Measurements from ENCODE around the gene CFTR. TPM values are rescaled to one million over a fixed set of nuclear protein-coding genes. Genes with fewer than 3 reads are reported as not detected.

CFTR gene
- total RNA-seq, 1 experiment from 2014 or later: 0.31 TPM

DNA sequence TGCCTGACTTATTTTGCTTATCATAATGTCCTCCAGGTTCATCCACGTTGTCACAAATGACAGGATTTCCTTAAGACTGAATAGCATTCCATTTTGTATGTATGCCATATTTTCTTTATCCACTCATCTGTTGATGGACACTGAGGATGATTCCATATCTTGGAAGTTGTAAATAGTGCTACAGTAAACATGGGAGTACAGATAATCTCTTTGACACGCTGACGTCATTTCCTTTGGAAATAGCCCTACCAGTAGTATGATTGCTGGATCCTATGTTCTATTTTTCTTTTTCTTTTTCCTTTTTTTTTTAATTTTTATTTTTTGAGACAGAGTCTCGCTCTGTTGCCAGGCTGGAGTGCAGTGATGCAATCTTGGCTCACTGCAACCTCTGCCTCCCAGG lies 225.8 kb downstream of the CFTR start:
- H3K36me3 ChIP-seq (ENCODE audit: control insufficient read depth, insufficient read depth, low read length): no peaks in the 10 kb centered on the region
- no peak for TF ChIP-seq SIN3A (IDR thresholded peaks at IDR 0.05; ENCODE audit: borderline replicate concordance, insufficient read depth, low read depth, low read length)
- no peak for TF ChIP-seq POLR2AphosphoS5 (IDR thresholded peaks at IDR 0.05; ENCODE audit: low read depth, low read length)
- TF ChIP-seq, protein P1, sequence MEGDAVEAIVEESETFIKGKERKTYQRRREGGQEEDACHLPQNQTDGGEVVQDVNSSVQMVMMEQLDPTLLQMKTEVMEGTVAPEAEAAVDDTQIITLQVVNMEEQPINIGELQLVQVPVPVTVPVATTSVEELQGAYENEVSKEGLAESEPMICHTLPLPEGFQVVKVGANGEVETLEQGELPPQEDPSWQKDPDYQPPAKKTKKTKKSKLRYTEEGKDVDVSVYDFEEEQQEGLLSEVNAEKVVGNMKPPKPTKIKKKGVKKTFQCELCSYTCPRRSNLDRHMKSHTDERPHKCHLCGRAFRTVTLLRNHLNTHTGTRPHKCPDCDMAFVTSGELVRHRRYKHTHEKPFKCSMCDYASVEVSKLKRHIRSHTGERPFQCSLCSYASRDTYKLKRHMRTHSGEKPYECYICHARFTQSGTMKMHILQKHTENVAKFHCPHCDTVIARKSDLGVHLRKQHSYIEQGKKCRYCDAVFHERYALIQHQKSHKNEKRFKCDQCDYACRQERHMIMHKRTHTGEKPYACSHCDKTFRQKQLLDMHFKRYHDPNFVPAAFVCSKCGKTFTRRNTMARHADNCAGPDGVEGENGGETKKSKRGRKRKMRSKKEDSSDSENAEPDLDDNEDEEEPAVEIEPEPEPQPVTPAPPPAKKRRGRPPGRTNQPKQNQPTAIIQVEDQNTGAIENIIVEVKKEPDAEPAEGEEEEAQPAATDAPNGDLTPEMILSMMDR (IDR thresholded peaks at IDR 0.05): no peak
- no peak for TF ChIP-seq TCF7L2 (IDR thresholded peaks at IDR 0.05; ENCODE audit: low read depth, low read length)
- TF ChIP-seq, protein P2, sequence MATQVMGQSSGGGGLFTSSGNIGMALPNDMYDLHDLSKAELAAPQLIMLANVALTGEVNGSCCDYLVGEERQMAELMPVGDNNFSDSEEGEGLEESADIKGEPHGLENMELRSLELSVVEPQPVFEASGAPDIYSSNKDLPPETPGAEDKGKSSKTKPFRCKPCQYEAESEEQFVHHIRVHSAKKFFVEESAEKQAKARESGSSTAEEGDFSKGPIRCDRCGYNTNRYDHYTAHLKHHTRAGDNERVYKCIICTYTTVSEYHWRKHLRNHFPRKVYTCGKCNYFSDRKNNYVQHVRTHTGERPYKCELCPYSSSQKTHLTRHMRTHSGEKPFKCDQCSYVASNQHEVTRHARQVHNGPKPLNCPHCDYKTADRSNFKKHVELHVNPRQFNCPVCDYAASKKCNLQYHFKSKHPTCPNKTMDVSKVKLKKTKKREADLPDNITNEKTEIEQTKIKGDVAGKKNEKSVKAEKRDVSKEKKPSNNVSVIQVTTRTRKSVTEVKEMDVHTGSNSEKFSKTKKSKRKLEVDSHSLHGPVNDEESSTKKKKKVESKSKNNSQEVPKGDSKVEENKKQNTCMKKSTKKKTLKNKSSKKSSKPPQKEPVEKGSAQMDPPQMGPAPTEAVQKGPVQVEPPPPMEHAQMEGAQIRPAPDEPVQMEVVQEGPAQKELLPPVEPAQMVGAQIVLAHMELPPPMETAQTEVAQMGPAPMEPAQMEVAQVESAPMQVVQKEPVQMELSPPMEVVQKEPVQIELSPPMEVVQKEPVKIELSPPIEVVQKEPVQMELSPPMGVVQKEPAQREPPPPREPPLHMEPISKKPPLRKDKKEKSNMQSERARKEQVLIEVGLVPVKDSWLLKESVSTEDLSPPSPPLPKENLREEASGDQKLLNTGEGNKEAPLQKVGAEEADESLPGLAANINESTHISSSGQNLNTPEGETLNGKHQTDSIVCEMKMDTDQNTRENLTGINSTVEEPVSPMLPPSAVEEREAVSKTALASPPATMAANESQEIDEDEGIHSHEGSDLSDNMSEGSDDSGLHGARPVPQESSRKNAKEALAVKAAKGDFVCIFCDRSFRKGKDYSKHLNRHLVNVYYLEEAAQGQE (IDR thresholded peaks at IDR 0.05; ENCODE audit: insufficient read depth in 1 of 2, low read depth in 2 of 2, low read length in 1 of 2): no peak
- H3K4me3 ChIP-seq (ENCODE audit: low read depth in 2 of 2, low read length in 2 of 2): no peak overlapping the region
- no peak for ATAC-seq
- no peaks in the 10 kb centered on the region for H3K4me1 ChIP-seq (ENCODE audit: control insufficient read depth, insufficient read depth, low read length)
- no peaks in the 10 kb centered on the region for H3K27me3 ChIP-seq (ENCODE audit: control insufficient read depth, insufficient read depth, low read length)
- ChIA-PET CTCF (no interaction called here), POLR2A (no interaction called here)
- in situ Hi-C loops (cut with HindIII; ENCODE audit: low pct_unique_long_range_greater_than_20kb, low sequenced_read_pairs) (no loop called here), intact Hi-C loops (cut with micrococcal nuclease; ENCODE audit: unreplicated experiment) (no loop called here)
- DNase-seq (ENCODE audit: low read depth, low spot score): no peak
- H3K27ac ChIP-seq (ENCODE audit: low read length): no peak overlapping the region
- H3K9me3 ChIP-seq (ENCODE audit: control insufficient read depth, insufficient read depth, low read depth, low read length): no peaks in the 10 kb centered on the region
- BruUV-seq (replicated peaks): no TSS peak

DNA sequence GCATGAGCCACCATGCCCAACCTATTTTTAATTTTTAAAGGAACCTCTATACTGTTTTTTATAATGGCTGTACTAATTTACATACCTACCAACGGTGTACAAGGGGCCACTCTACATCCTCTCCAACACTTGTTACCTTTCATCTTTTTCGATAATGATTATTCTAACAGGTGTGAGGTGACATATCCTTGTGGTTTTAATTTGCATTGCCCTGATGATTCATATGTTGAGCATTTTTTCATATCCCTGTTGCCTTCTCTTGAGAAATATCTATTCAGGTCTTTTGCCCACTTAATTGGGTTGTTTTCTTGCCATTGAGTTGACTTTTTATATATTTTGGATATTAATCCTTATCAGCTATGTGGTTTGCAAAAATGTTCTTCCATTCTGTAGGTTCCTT lies 226.4 kb downstream of the CFTR start:
- no peaks in the 10 kb centered on the region for H3K36me3 ChIP-seq (ENCODE audit: control insufficient read depth, insufficient read depth, low read length)
- H3K4me3 ChIP-seq (ENCODE audit: low read depth in 2 of 2, low read length in 2 of 2): no peak overlapping the region
- ATAC-seq (no peak), DNase-seq (ENCODE audit: low read depth, low spot score) (no peak)
- H3K4me1 ChIP-seq (ENCODE audit: control insufficient read depth, insufficient read depth, low read length): no peaks in the 10 kb centered on the region
- H3K27ac ChIP-seq (ENCODE audit: low read length): no peak overlapping the region
- intact Hi-C loops (cut with micrococcal nuclease; ENCODE audit: unreplicated experiment) (no loop called here), in situ Hi-C loops (cut with HindIII; ENCODE audit: low pct_unique_long_range_greater_than_20kb, low sequenced_read_pairs) (no loop called here)
- H3K27me3 ChIP-seq (ENCODE audit: control insufficient read depth, insufficient read depth, low read length): no peaks in the 10 kb centered on the region
- ChIA-PET CTCF (no interaction called here), POLR2A (no interaction called here)
- TF ChIP-seq TCF7L2 (IDR thresholded peaks at IDR 0.05; ENCODE audit: low read depth, low read length): no peak
- TF ChIP-seq, protein P1 (IDR thresholded peaks at IDR 0.05): no peak
- no peak for TF ChIP-seq POLR2AphosphoS5 (IDR thresholded peaks at IDR 0.05; ENCODE audit: low read depth, low read length)
- TF ChIP-seq SIN3A (IDR thresholded peaks at IDR 0.05; ENCODE audit: borderline replicate concordance, insufficient read depth, low read depth, low read length): no peak
- TF ChIP-seq, protein P2 (IDR thresholded peaks at IDR 0.05; ENCODE audit: insufficient read depth in 1 of 2, low read depth in 2 of 2, low read length in 1 of 2): no peak
- no TSS peak for BruUV-seq (replicated peaks)
- no peaks in the 10 kb centered on the region for H3K9me3 ChIP-seq (ENCODE audit: control insufficient read depth, insufficient read depth, low read depth, low read length)
